Measurements from ENCODE around the gene CCDC9B. TPM values are rescaled to one million over a fixed set of nuclear protein-coding genes. Genes with fewer than 3 reads are reported as not detected.

Gene CCDC9B
- total RNA-seq, 1 experiment from 2014 or later, result 1.2 TPM

DNA sequence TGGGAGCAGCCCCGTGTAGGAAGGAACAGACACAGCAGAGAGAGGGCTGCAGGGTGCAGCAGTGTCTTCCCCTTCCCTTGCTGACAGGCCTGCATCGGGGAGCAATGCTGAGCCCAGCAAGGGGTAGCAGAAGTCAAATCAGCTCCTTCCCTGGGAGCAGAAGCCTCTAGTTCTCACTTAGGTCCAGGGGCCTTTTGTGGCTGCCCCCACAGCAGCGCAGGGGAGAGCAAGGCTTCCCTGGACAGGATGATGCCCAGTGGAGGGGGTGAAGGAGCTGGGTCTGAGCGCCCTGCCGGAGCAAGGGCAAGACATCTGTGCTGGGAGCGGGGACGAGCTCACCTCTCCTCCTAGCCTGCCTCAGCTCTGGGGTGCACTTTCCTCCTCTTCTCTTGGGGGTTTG lies 33.8 kb downstream of the CCDC9B start:
- H3K9me3 ChIP-seq (ENCODE audit: low read length), result no peaks in the 10 kb centered on the region
- H3K4me1 ChIP-seq (ENCODE audit: low read length), result peaks cover 33% of the 10 kb centered on the region
- H3K27me3 ChIP-seq (ENCODE audit: low read length), result no peaks in the 10 kb centered on the region
- H3K9ac ChIP-seq (ENCODE audit: low read length), result peak overlapping the region; percentile 65
- no peaks in the 10 kb centered on the region for H3K9me2 ChIP-seq (replicated peaks; ENCODE audit: insufficient read depth, low read length)
- peak overlapping the region; percentile 48; the same call in 1 of the 2 replicates for H3K4me3 ChIP-seq (ENCODE audit: low read length)
- no peak overlapping the region for H3K27ac ChIP-seq (ENCODE audit: low read length)
- H3K36me3 ChIP-seq (ENCODE audit: insufficient read depth, low read length), result no peaks in the 10 kb centered on the region
- peak overlapping the region; percentile 74 for H3K4me2 ChIP-seq (ENCODE audit: low read depth, low read length, poor library complexity, severe bottlenecking)
- H2AFZ ChIP-seq (ENCODE audit: low read length), result no peak overlapping the region
- DNase-seq, result no peak
- H4K20me1 ChIP-seq (ENCODE audit: insufficient read depth, low read depth, low read length), result no peaks in the 10 kb centered on the region
- no peaks in the 10 kb centered on the region for H3K79me2 ChIP-seq (ENCODE audit: low read length)

DNA sequence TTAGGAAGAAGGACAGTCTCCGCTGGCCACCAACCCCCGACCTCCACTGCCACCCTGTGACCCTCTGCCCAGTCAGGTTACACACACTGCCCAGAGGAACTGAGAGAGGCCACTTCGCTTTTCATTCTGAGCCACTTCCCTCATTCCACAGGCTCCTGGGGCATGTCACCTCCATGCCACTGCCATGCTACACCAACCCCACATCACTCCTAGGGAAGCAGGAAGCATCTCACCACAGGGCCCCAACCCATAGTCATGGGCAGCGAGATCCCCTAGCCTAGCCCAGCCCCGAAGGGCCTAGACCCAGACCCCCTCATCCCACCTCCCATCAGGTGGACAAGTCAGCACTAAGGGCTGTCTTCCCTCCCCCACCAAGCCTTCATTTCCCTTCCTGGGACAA lies 34.4 kb downstream of the CCDC9B start:
- H3K27ac ChIP-seq (ENCODE audit: low read length), result no peak overlapping the region
- no peaks in the 10 kb centered on the region for H3K9me2 ChIP-seq (replicated peaks; ENCODE audit: insufficient read depth, low read length)
- H4K20me1 ChIP-seq (ENCODE audit: insufficient read depth, low read depth, low read length), result no peaks in the 10 kb centered on the region
- H3K4me3 ChIP-seq (ENCODE audit: low read length), result no peak overlapping the region; the same call in 1 of the 2 replicates
- peak overlapping the region; percentile 65 for H3K9ac ChIP-seq (ENCODE audit: low read length)
- H3K4me2 ChIP-seq (ENCODE audit: low read depth, low read length, poor library complexity, severe bottlenecking), result peak overlapping the region; percentile 74
- no peaks in the 10 kb centered on the region for H3K27me3 ChIP-seq (ENCODE audit: low read length)
- peaks cover 33% of the 10 kb centered on the region for H3K4me1 ChIP-seq (ENCODE audit: low read length)
- no peaks in the 10 kb centered on the region for H3K79me2 ChIP-seq (ENCODE audit: low read length)
- H3K9me3 ChIP-seq (ENCODE audit: low read length), result no peaks in the 10 kb centered on the region
- H2AFZ ChIP-seq (ENCODE audit: low read length), result no peak overlapping the region
- no peaks in the 10 kb centered on the region for H3K36me3 ChIP-seq (ENCODE audit: insufficient read depth, low read length)
- DNase-seq, result no peak

DNA sequence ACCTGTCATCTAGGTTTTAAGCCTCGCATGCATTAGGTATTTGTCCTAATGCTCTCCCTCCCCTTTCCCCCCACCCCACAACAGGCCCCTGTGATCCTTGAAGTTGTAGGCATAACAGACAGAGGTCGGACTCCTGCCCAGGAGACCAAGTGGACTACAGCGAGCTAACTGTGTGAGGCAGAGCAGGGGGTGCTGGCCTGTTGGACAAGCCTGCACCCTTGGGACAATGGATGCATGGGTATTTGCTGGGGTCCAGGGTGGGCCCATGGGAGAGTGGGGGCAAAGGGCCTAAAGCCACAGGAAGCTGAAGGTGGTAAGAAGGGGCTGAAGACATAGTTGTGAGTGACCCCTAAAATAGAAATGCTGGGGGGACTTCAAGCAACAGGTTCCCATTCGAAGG lies 35.5 kb downstream of the CCDC9B start:
- Histone ChIP-seq H3K27me3 (ENCODE audit: low read length) (no peaks in the 10 kb centered on the region; the same call in 1 of the 2 replicates), H3K4me1 (ENCODE audit: low read length) (peaks cover 33% of the 10 kb centered on the region), H3K79me2 (ENCODE audit: low read length) (no peaks in the 10 kb centered on the region), H3K36me3 (ENCODE audit: insufficient read depth, low read length) (no peaks in the 10 kb centered on the region), H3K9me3 (ENCODE audit: low read length) (peaks cover 7% of the 10 kb centered on the region), H3K4me2 (ENCODE audit: low read depth, low read length, poor library complexity, severe bottlenecking) (no peak overlapping the region), H2AFZ (ENCODE audit: low read length) (no peak overlapping the region), H3K9me2 (replicated peaks; ENCODE audit: insufficient read depth, low read length) (no peaks in the 10 kb centered on the region), H4K20me1 (ENCODE audit: insufficient read depth, low read depth, low read length) (no peaks in the 10 kb centered on the region), H3K4me3 (ENCODE audit: low read length) (no peak overlapping the region), H3K9ac (ENCODE audit: low read length) (no peak overlapping the region), H3K27ac (ENCODE audit: low read length) (no peak overlapping the region)
- DNase-seq, result no peak

DNA sequence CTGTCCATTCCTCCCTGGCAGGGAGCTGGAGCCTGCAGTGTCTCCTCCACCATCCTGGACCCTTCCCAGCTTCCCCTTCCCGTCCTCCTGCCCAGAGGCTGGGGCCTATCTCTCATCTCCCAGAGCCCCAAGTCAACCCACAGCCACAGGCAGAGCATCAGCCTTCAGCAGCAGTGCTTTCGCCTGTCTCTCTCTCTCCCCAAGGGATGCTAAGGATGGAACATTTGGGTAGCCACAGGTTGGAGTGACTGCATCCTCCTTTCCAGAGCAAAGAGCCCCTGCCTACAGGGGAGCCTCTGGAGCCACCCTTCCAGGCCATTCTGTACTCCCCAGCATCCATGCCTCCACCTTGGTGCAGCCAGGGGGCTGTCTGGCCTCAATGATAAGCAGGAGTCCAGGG lies 37.2 kb downstream of the CCDC9B start:
- H3K9me3 ChIP-seq (ENCODE audit: low read length), result peaks cover 8% of the 10 kb centered on the region
- no peaks in the 10 kb centered on the region for H3K79me2 ChIP-seq (ENCODE audit: low read length)
- H3K9me2 ChIP-seq (replicated peaks; ENCODE audit: insufficient read depth, low read length), result no peaks in the 10 kb centered on the region
- H2AFZ ChIP-seq (ENCODE audit: low read length), result no peak overlapping the region
- H3K4me3 ChIP-seq (ENCODE audit: low read length), result no peak overlapping the region
- peaks cover 22% of the 10 kb centered on the region for H3K4me1 ChIP-seq (ENCODE audit: low read length)
- DNase-seq, result no peak
- no peak overlapping the region for H3K9ac ChIP-seq (ENCODE audit: low read length)
- no peaks in the 10 kb centered on the region for H4K20me1 ChIP-seq (ENCODE audit: insufficient read depth, low read depth, low read length)
- H3K27me3 ChIP-seq (ENCODE audit: low read length), result no peaks in the 10 kb centered on the region; the same call in 1 of the 2 replicates
- H3K27ac ChIP-seq (ENCODE audit: low read length), result no peak overlapping the region
- H3K36me3 ChIP-seq (ENCODE audit: insufficient read depth, low read length), result 0 out of 2 replicates have a peak, but pooled peaks cover 3% of the 10 kb centered on the region
- H3K4me2 ChIP-seq (ENCODE audit: low read depth, low read length, poor library complexity, severe bottlenecking), result no peak overlapping the region

DNA sequence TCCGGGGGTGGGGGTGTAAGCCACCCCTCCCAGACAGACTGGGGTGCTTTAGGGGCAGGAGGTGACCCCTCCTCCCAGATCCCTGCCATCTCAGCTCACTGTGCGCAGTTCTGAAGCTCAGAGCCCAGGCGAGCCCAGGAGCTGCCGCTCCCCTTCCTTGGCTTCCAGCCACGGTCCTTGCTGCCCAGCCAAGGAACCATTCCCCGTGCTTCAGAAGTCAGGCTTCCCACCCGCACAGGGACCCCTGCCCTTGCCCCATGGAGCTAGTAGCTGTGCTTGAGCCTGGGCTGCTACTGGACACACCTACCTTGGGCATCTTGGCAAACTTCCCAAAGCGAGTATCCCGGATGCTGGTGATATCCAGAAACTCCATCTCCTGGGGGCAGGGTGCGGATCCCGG lies 37.8 kb downstream of the CCDC9B start:
- H3K36me3 ChIP-seq (ENCODE audit: insufficient read depth, low read length), result 0 out of 2 replicates have a peak, but pooled peaks cover 3% of the 10 kb centered on the region
- H2AFZ ChIP-seq (ENCODE audit: low read length), result no peak overlapping the region
- H3K4me1 ChIP-seq (ENCODE audit: low read length), result peaks cover 16% of the 10 kb centered on the region

DNA sequence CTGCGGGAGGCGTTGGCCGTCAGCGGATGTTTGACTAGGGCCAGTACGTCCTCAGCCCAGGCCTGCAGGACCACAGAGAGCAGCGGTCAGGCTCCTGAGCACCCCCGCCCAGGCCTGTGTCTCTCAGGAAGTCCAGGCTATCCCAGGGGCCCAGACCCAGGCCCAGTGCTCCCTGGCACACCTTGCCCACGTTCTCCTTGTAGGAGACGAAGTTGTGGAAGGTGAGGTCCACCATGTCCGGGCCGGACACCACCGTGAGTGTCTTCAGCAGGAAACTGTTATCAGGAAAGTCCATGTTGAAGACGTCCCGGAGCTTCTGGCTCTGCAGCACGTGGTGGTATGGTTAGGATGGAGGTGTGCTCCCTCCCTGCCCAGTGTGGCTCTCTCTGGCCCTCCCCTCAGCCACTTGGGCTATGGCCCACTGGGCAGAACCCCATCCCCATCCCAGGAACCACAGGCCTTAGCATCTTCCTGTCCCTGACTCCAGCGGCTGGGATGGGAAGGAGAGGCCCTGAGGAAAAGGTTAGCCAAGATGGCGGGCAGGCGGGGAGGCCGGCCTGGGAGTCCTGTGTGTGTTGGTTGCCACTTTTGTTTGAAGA lies 38.4 kb downstream of the CCDC9B start:
- Histone ChIP-seq H3K27ac (ENCODE audit: low read length) (no peak overlapping the region), H3K4me2 (ENCODE audit: low read depth, low read length, poor library complexity, severe bottlenecking) (no peak overlapping the region), H4K20me1 (ENCODE audit: insufficient read depth, low read depth, low read length) (no peaks in the 10 kb centered on the region), H3K9me2 (replicated peaks; ENCODE audit: insufficient read depth, low read length) (no peaks in the 10 kb centered on the region), H3K79me2 (ENCODE audit: low read length) (no peaks in the 10 kb centered on the region), H3K4me1 (ENCODE audit: low read length) (peaks cover 11% of the 10 kb centered on the region), H3K4me3 (ENCODE audit: low read length) (no peak overlapping the region), H3K27me3 (ENCODE audit: low read length) (no peaks in the 10 kb centered on the region; the same call in 1 of the 2 replicates), H3K36me3 (ENCODE audit: insufficient read depth, low read length) (0 out of 2 replicates have a peak, but pooled peaks cover 3% of the 10 kb centered on the region), H2AFZ (ENCODE audit: low read length) (no peak overlapping the region), H3K9ac (ENCODE audit: low read length) (no peak overlapping the region), H3K9me3 (ENCODE audit: low read length) (peaks cover 8% of the 10 kb centered on the region)
- DNase-seq, result no peak

More for the DNA sequence above, 37.8 kb downstream of the CCDC9B start:
- Histone ChIP-seq H4K20me1 (ENCODE audit: insufficient read depth, low read depth, low read length) (no peaks in the 10 kb centered on the region), H3K4me3 (ENCODE audit: low read length) (no peak overlapping the region), H3K9ac (ENCODE audit: low read length) (no peak overlapping the region), H3K9me2 (replicated peaks; ENCODE audit: insufficient read depth, low read length) (no peaks in the 10 kb centered on the region), H3K9me3 (ENCODE audit: low read length) (peaks cover 8% of the 10 kb centered on the region), H3K27ac (ENCODE audit: low read length) (no peak overlapping the region), H3K4me2 (ENCODE audit: low read depth, low read length, poor library complexity, severe bottlenecking) (no peak overlapping the region), H3K27me3 (ENCODE audit: low read length) (no peaks in the 10 kb centered on the region; the same call in 1 of the 2 replicates), H3K79me2 (ENCODE audit: low read length) (no peaks in the 10 kb centered on the region)
- no peak for DNase-seq

DNA sequence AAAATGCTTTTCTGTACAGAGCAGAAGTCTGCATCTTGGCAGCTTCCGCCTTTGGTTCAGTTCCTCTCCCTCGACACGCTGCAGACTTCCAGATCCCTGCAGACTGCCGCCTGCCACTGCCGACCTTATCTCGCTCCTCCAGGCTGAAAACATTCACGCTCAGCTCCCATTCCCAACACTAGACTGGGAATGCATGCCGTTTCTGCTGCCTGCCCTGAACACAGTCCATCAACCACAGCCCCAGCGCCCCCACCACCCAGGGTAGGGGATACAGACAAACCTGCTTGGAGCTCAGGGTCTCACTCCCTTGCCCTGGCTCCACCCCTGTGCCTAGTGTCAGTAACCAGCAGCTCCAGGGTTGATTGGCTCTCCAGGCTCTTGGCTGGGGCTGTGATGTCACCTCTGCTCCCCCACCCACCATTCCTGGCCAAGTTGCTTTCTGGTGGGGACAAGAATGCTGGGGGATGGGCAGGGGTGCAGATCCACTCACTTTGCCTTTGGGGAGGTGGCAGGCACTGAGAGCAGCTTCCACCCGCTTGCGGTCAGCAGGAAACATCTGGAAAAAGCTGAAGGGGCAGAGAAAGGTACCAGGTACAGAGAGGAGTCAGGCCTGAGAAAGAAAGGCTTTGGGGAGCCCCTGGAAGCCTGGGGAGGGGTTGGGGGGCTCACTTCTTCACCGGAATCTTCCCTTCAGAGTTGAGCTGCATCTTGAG lies 39.1 kb downstream of the CCDC9B start:
- H3K9me3 ChIP-seq (ENCODE audit: low read length), result peaks cover 8% of the 10 kb centered on the region
- H3K36me3 ChIP-seq (ENCODE audit: insufficient read depth, low read length), result 0 out of 2 replicates have a peak, but pooled peaks cover 3% of the 10 kb centered on the region
- H3K9ac ChIP-seq (ENCODE audit: low read length), result no peak overlapping the region
- no peaks in the 10 kb centered on the region; the same call in 1 of the 2 replicates for H3K27me3 ChIP-seq (ENCODE audit: low read length)
- peaks cover 3% of the 10 kb centered on the region for H3K4me1 ChIP-seq (ENCODE audit: low read length)
- no peaks in the 10 kb centered on the region for H3K79me2 ChIP-seq (ENCODE audit: low read length)
- H3K4me2 ChIP-seq (ENCODE audit: low read depth, low read length, poor library complexity, severe bottlenecking), result no peak overlapping the region
- DNase-seq, result no peak
- no peak overlapping the region for H3K4me3 ChIP-seq (ENCODE audit: low read length)
- H3K27ac ChIP-seq (ENCODE audit: low read length), result no peak overlapping the region
- H2AFZ ChIP-seq (ENCODE audit: low read length), result no peak overlapping the region
- no peaks in the 10 kb centered on the region for H3K9me2 ChIP-seq (replicated peaks; ENCODE audit: insufficient read depth, low read length)
- no peaks in the 10 kb centered on the region for H4K20me1 ChIP-seq (ENCODE audit: insufficient read depth, low read depth, low read length)

DNA sequence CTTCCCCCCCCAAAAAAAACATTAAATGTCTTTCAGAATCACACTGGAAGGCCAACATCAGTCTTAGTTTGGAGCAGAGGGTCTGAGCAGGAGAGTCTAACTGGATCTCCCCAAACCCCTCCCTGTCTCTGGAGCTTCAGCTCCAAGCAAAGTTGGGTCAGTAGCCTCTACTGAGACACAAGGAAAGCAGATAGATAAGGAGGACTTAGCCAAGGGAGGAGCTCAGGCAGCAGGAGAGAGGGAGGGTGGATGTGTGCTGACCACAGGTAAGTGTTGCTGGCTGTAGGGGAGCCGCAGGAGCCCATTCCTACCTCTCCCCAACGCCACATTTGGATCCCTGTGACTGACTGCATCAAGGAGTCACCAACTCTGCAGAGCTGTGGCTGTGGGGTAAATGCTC lies 40.0 kb downstream of the CCDC9B start:
- Histone ChIP-seq H3K9me3 (ENCODE audit: low read length) (peaks cover 8% of the 10 kb centered on the region), H3K4me3 (ENCODE audit: low read length) (no peak overlapping the region), H3K27me3 (ENCODE audit: low read length) (no peaks in the 10 kb centered on the region; the same call in 1 of the 2 replicates), H3K27ac (ENCODE audit: low read length) (no peak overlapping the region), H3K4me2 (ENCODE audit: low read depth, low read length, poor library complexity, severe bottlenecking) (no peak overlapping the region), H3K4me1 (ENCODE audit: low read length) (no peaks in the 10 kb centered on the region), H3K79me2 (ENCODE audit: low read length) (no peaks in the 10 kb centered on the region), H2AFZ (ENCODE audit: low read length) (no peak overlapping the region), H3K9me2 (replicated peaks; ENCODE audit: insufficient read depth, low read length) (no peaks in the 10 kb centered on the region), H3K36me3 (ENCODE audit: insufficient read depth, low read length) (0 out of 2 replicates have a peak, but pooled peaks cover 3% of the 10 kb centered on the region), H4K20me1 (ENCODE audit: insufficient read depth, low read depth, low read length) (no peaks in the 10 kb centered on the region), H3K9ac (ENCODE audit: low read length) (no peak overlapping the region)
- no peak for DNase-seq

All from Karpas-422 (cell line).